Lower leg skin (tissue), 4 donors: ENCODE data around the gene MYMX. TPM values are rescaled to one million over a fixed set of nuclear protein-coding genes. Genes with fewer than 3 reads are reported as not detected.
"Not testable (repeated sequence)": the region's sequence is repeated elsewhere in the genome, so short reads cannot be mapped to it uniquely, and the experiment has no call there.

Experiments
- DNase-seq, 2 donors: peaks; one replicate each; pipeline ENCODE4 v3.0.0-alpha.2; 2019; ENCODE audit warnings: low spot score in 2 of 2
- H3K4me3 ChIP-seq: fragments of 200-600 bp; sonication (generic); 2 replicates; pipeline ENCODE4 v1.5.1; 2017; ENCODE audit warnings: mild to moderate bottlenecking, low read depth; ENCODE audit not compliant: poor library complexity, severe bottlenecking
- CTCF ChIP-seq, 3 donors: fragments of 450-650 bp; IDR thresholded peaks; one replicate each; pipeline ENCODE4 v1.5.1; 2016; ENCODE audit warnings: antibody characterized with exemption in 3 of 3, mild to moderate bottlenecking in 3 of 3, moderate library complexity in 2 of 3
- POLR2A ChIP-seq, 2 donors: fragments of 450-650 bp; IDR thresholded peaks; one replicate each; pipeline ENCODE4 v1.6.1; 2016 to 2017; ENCODE audit warnings: antibody characterized with exemption in 2 of 2, mild to moderate bottlenecking in 1 of 2, moderate library complexity in 1 of 2
- WGBS, 2 donors: methylation state at CpG; one replicate each; pipeline ENCODE4 v1.1.5; 2018; 5-methylcytosine and 5-hydroxymethylcytosine counted together
- intact Hi-C: fragments of 100-400 bp; cut with DNase I; formaldehyde crosslinking; loops from one replicate; pipeline ENCODE4 v1.15.0; 2023; ENCODE audit warnings: low total_unique reads
- total RNA-seq, 4 donors: library from RNA; depleted of rRNA; stranded (reverse); fragments of >200 nt; gene quantifications; one replicate each; pipeline ENCODE4 v1.1.0, GENCODE V29; 2016

MYMX gene
- total RNA-seq, 4 donors from 2014 or later, result 0.69 TPM; not detected in 3

- TF ChIP-seq POLR2A (IDR thresholded peaks at IDR 0.05) (no peak), CTCF (IDR thresholded peaks at IDR 0.05) (no peak)
- intact Hi-C loops, result no loop called here
- no peak for DNase-seq
- WGBS, 2 donors, result 86 to 88% methylated on average over 11 of the region's 11 CpGs
- no peak overlapping the region for H3K4me3 ChIP-seq
Measured at GRCh38 chr6:44229376-44230033, 12.8 kb downstream of the MYMX start.

- H3K4me3 ChIP-seq, result no peak overlapping the region
- 92 to 95% methylated on average over 10 of the region's 10 CpGs for WGBS, 2 donors
- no peak for TF ChIP-seq POLR2A (IDR thresholded peaks at IDR 0.05)
- DNase-seq, result no peak
- intact Hi-C loops, result no loop called here
Measured at GRCh38 chr6:44230034-44230675, 13.4 kb downstream of the MYMX start.

- H3K4me3 ChIP-seq, intact Hi-C loops, DNase-seq: not testable (repeated sequence)
- 87 to 92% methylated on average over 9 of the region's 9 CpGs for WGBS, 2 donors
Measured at GRCh38 chr6:44231426-44231825, 14.7 kb downstream of the MYMX start.

DNA sequence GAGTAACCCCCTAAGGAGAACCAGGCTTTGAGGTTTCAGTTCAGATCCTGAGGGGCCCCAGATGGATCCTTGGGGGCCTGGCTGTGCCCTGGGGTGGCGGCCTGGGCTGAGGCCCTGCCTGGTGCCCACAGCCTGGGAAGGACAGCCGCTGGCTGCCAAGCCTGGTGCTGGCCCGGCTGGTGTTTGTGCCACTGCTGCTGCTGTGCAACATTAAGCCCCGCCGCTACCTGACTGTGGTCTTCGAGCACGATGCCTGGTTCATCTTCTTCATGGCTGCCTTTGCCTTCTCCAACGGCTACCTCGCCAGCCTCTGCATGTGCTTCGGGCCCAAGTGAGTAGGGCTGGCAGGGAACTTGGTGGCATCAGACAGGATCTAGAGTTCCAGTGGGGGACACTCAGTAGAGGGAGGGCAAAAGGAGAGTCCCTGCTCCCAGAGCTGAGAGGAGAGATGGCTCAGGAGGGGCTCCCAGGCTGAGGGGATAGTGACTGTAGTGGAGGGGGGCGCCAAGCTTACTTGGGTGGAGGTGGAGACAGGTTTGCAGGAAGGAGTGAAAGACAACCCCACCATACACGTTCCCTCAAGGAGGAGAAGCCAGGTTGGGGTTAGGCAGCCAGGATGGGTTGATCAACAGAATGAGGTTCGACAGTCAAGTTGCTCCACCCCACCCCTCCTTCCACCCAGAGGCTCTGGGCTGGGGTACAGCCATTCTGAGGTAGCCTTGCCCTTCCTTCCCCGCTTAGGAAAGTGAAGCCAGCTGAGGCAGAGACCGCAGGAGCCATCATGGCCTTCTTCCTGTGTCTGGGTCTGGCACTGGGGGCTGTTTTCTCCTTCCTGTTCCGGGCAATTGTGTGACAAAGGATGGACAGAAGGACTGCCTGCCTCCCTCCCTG lies 16.2 kb downstream of the MYMX start:
- 80 to 82% methylated on average over 15 to 16 of the region's 16 CpGs for WGBS, 2 donors
- no peak for DNase-seq
- no peak overlapping the region for H3K4me3 ChIP-seq
- intact Hi-C loops, result no loop called here
- TF ChIP-seq POLR2A (IDR thresholded peaks at IDR 0.05), result no peak
- TF ChIP-seq CTCF (IDR thresholded peaks at IDR 0.05), result no peak

- TF ChIP-seq CTCF (IDR thresholded peaks at IDR 0.05) (no peak), POLR2A (IDR thresholded peaks at IDR 0.05) (no peak)
- intact Hi-C loops, result no loop called here
- DNase-seq, result no peak
- WGBS, 2 donors, result 56 to 60% methylated on average over 11 to 14 of the region's 14 CpGs
- no peak overlapping the region for H3K4me3 ChIP-seq
Measured at GRCh38 chr6:44233567-44234100, 16.9 kb downstream of the MYMX start.

DNA sequence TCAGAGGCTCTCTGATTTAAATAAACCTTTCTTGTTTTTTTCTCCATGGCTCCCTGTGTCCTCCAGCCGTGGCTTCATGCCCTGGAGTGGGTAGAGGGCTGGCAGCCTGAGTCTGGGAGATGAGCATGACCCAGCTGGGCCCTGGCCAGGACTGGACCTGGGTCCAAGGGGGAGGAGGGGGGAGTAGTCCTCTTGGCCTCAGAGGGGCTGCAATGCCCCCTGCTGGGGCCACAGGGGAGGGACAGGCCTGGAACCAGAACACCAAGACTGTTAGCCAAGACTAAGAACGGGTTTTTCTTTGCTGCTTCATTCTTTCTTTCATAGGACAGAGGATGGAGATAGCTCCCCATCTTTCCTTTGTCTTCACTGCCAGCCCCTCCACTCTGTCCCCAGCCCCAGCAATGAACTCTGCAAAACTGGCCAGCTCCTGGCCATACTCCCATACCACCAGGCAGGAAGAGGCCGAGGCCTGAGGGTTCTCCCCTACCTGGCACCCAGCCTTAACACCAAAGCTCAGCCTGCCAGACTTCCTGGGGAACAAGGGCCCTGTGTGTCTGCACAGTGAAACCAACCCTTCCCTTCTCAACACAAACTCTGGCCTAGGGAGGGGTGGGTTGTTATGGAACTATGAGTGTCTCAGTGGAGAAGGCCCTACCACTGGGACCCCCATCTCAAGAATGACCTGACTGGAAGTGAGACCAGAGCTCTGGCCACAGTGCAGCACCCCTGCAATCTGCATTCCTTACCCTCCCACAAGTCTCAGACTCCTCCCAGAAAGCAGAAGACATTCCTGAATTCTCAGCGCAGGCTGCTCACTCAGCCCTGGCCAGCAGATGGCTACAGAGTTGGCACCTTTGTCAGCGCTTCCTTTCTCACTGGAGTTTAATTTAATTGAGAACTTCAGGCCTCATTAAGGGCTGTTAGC lies 17.6 kb downstream of the MYMX start:
- intact Hi-C loops, result loop anchor here (5.0 kb wide), 1 partner anchor 62 kb away; no protein-coding TSS in a partner anchor
- peak in 1 of 3 donors; percentile 42 for TF ChIP-seq CTCF (IDR thresholded peaks at IDR 0.05)
- no peak for TF ChIP-seq POLR2A (IDR thresholded peaks at IDR 0.05)
- no peak overlapping the region for H3K4me3 ChIP-seq
- peak; percentile 72 to 93 for DNase-seq
- 24 to 30% methylated on average over 5 of the region's 5 CpGs for WGBS, 2 donors
